ENCODE results near the gene GALNT2. TPM values are rescaled to one million over a fixed set of nuclear protein-coding genes. Genes with fewer than 3 reads are reported as not detected.

Gene GALNT2
- total and polyA plus RNA-seq, 2 experiments from 2014 or later: 17.8 to 48.3 TPM

DNA sequence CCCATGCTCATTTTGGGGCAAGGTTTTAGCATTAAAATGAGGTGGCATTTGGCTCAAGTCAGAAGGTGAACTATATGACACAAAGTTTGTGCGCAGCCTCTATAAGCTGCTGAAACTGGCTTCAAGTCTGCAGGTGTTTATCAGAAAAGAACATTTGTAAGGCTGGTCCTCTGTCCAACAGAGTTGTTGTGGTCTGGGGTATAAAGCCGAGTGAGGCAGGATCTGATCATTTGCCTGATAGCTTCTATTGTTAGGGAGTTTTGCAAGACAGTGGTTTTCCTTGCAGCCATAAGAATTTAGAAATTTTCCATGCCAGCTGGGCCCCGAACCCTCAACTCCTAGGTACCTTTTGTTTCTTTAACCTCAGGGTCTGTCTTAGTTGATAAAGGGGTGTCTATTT, 228.3 kb downstream of the GALNT2 start:
- no peaks in the 10 kb centered on the region for H3K36me3 Mint-ChIP-seq (ENCODE audit: low read depth)
- H3K27ac Mint-ChIP-seq: no peak overlapping the region
- Histone ChIP-seq H3K4me3 (no peak overlapping the region), H3K4me1 (ENCODE audit: insufficient read depth) (peaks cover 24% of the 10 kb centered on the region), H3K4me2 (no peak overlapping the region), H4K20me1 (replicated peaks; ENCODE audit: insufficient read depth) (no peaks in the 10 kb centered on the region), H3K36me3 (ENCODE audit: insufficient read depth) (no peaks in the 10 kb centered on the region), H3K9me2 (ENCODE audit: insufficient read depth) (peaks cover 4% of the 10 kb centered on the region; the same call in 1 of the 2 replicates), H2AFZ (no peak overlapping the region), H3K79me2 (replicated peaks; ENCODE audit: insufficient read depth) (no peaks in the 10 kb centered on the region), H3K27me3 (ENCODE audit: insufficient read depth) (peaks cover 7% of the 10 kb centered on the region), H3F3A (replicated peaks; ENCODE audit: low read depth) (0 out of 2 replicates have a peak, but pooled peaks cover 2% of the 10 kb centered on the region), H3K27ac (ENCODE audit: low read depth) (no peak overlapping the region)
- H3K4me3 Mint-ChIP-seq: no peak overlapping the region
- no peak for TF ChIP-seq CREB1 (CRISPR knock-in tag; IDR thresholded peaks at IDR 0.05; ENCODE audit: low read depth)
- no peak for TF ChIP-seq ZNF331 (CRISPR knock-in tag; IDR thresholded peaks at IDR 0.05; ENCODE audit: low read depth)
- no peaks in the 10 kb centered on the region for H3K9me3 Mint-ChIP-seq
- H3K4me1 Mint-ChIP-seq: peaks cover 29% of the 10 kb centered on the region
- ATAC-seq (no peak), DNase-seq (ENCODE audit: low spot score) (no peak)
- peaks cover 7% of the 10 kb centered on the region for H3K27me3 Mint-ChIP-seq (ENCODE audit: insufficient read depth, low read depth, poor library complexity)

DNA sequence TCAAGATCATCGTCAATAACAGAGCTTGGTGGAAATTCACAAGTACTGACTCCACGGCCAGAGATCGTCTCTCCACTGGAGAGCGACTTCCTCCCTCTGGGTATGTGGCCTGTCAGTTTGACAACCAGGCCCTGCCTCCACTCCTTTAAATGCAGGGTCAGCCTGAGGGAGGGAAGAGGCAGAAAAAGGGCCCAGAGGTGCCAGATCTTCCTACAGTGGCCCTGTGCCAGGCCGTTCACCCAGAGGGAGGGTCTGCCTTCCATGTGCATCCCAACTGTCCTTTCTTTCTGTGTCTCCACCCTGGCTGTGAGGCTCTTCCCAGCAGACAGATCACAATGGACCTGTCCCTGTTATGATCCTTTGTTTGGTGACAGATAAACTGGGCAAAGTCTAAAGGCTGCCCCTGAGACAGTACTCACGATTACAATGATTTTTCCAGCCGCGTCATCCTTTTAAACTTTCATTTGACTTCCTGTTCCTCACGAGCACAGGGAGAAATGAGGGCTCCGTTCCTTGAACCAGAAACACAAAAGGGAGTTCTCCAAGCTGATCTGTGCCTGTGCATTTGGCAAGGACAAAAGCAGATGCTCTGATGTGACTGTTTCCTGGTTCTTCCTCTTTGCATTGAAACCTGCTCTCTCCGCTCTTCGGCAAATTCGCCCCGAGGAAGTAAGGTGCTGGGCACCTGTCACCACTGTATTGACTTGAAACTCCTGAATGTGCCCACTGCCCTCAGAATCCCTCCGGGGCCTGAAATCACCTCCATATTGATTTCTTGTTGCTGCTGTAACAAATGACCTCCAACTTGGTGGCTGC, 232.4 kb downstream of the GALNT2 start:
- Mint-ChIP-seq H3K4me3 (no peak overlapping the region), H3K36me3 (ENCODE audit: low read depth) (no peaks in the 10 kb centered on the region), H3K27ac (no peak overlapping the region), H3K27me3 (ENCODE audit: insufficient read depth, low read depth, poor library complexity) (peaks cover 4% of the 10 kb centered on the region), H3K9me3 (no peaks in the 10 kb centered on the region), H3K4me1 (peaks cover 11% of the 10 kb centered on the region)
- peaks cover 4% of the 10 kb centered on the region; the same call in 1 of the 2 replicates for H3K9me2 ChIP-seq (ENCODE audit: insufficient read depth)
- no peaks in the 10 kb centered on the region for H3F3A ChIP-seq (replicated peaks; ENCODE audit: low read depth)
- no peak for DNase-seq (ENCODE audit: low spot score)
- H3K4me3 ChIP-seq: no peak overlapping the region
- no peaks in the 10 kb centered on the region for H3K27me3 ChIP-seq (ENCODE audit: insufficient read depth)
- ATAC-seq: no peak
- no peaks in the 10 kb centered on the region for H3K36me3 ChIP-seq (ENCODE audit: insufficient read depth)
- no peaks in the 10 kb centered on the region for H4K20me1 ChIP-seq (replicated peaks; ENCODE audit: insufficient read depth)
- no peak overlapping the region for H3K4me2 ChIP-seq
- H3K79me2 ChIP-seq (replicated peaks; ENCODE audit: insufficient read depth): no peaks in the 10 kb centered on the region
- no peak overlapping the region for H3K27ac ChIP-seq (ENCODE audit: low read depth)
- no peak for TF ChIP-seq STAT1 (IDR thresholded peaks at IDR 0.05; ENCODE audit: unreplicated experiment)
- no peak for TF ChIP-seq ZNF331 (CRISPR knock-in tag; IDR thresholded peaks at IDR 0.05; ENCODE audit: low read depth)
- no peak for TF ChIP-seq ZNF114 (CRISPR knock-in tag; IDR thresholded peaks at IDR 0.05)
- no peak for TF ChIP-seq JUNB (IDR thresholded peaks at IDR 0.05; ENCODE audit: unreplicated experiment)
- TF ChIP-seq CREB1 (CRISPR knock-in tag; IDR thresholded peaks at IDR 0.05; ENCODE audit: low read depth): no peak
- TF ChIP-seq, protein P1, sequence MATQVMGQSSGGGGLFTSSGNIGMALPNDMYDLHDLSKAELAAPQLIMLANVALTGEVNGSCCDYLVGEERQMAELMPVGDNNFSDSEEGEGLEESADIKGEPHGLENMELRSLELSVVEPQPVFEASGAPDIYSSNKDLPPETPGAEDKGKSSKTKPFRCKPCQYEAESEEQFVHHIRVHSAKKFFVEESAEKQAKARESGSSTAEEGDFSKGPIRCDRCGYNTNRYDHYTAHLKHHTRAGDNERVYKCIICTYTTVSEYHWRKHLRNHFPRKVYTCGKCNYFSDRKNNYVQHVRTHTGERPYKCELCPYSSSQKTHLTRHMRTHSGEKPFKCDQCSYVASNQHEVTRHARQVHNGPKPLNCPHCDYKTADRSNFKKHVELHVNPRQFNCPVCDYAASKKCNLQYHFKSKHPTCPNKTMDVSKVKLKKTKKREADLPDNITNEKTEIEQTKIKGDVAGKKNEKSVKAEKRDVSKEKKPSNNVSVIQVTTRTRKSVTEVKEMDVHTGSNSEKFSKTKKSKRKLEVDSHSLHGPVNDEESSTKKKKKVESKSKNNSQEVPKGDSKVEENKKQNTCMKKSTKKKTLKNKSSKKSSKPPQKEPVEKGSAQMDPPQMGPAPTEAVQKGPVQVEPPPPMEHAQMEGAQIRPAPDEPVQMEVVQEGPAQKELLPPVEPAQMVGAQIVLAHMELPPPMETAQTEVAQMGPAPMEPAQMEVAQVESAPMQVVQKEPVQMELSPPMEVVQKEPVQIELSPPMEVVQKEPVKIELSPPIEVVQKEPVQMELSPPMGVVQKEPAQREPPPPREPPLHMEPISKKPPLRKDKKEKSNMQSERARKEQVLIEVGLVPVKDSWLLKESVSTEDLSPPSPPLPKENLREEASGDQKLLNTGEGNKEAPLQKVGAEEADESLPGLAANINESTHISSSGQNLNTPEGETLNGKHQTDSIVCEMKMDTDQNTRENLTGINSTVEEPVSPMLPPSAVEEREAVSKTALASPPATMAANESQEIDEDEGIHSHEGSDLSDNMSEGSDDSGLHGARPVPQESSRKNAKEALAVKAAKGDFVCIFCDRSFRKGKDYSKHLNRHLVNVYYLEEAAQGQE (IDR thresholded peaks at IDR 0.05; ENCODE audit: unreplicated experiment): no peak
- TF ChIP-seq EZH2 (IDR thresholded peaks at IDR 0.05; ENCODE audit: low read depth, unreplicated experiment): no peak
- peaks cover 8% of the 10 kb centered on the region for H3K4me1 ChIP-seq (ENCODE audit: insufficient read depth)
- H2AFZ ChIP-seq: no peak overlapping the region

All from GM23338 (cell line).